Lower lobe of right lung (tissue), 2 donors: ENCODE measurements around the gene SLC43A3. TPM values are rescaled to one million over a fixed set of nuclear protein-coding genes. Genes with fewer than 3 reads are reported as not detected.

Source experiments
- ATAC-seq, 2 donors: fragments of 200-7000 bp; cut with Tn5 transposase; one replicate each; pipeline ENCODE4 v1.9.1; 2020 to 2022; ENCODE audit warnings: mild to moderate bottlenecking in 2 of 2, moderate library complexity in 2 of 2
- DNase-seq: peaks from one replicate; pipeline ENCODE4 v3.0.0-alpha.2; 2020
- H3K27ac ChIP-seq: fragments of 200-600 bp; one replicate; pipeline ENCODE4 v1.8.0; 2022
- H3K27me3 ChIP-seq: fragments of 200-600 bp; one replicate; pipeline ENCODE4 v1.8.0; 2022; ENCODE audit warnings: low read depth
- H3K36me3 ChIP-seq: fragments of 200-600 bp; one replicate; pipeline ENCODE4 v1.8.0; 2022; ENCODE audit warnings: mild to moderate bottlenecking
- H3K4me1 ChIP-seq: fragments of 200-600 bp; one replicate; pipeline ENCODE4 v1.8.0; 2022
- H3K4me3 ChIP-seq: fragments of 200-600 bp; one replicate; pipeline ENCODE4 v1.8.0; 2022; ENCODE audit warnings: mild to moderate bottlenecking
- H3K9me3 ChIP-seq: fragments of 200-600 bp; one replicate; pipeline ENCODE4 v1.8.0; 2022
- CTCF ChIP-seq: fragments of 200-600 bp; IDR thresholded peaks from one replicate; pipeline ENCODE4 v1.8.0; 2022; ENCODE audit warnings: antibody characterized with exemption, mild to moderate bottlenecking
- intact Hi-C: fragments of 100-400 bp; cut with DNase I; formaldehyde crosslinking; loops from one replicate; pipeline ENCODE4 v1.11.0; 2022
- total RNA-seq: library from RNA; stranded (reverse); fragmentation: NEBNext Ultra II Directional; extraction: Animal tissue kit (Norgen Biotek cat#: 25700); gene quantifications from one replicate; pipeline ENCODE4 v1.2.1, GENCODE V29; 2021
- donor health status: DM: no; HTN: yes; CAD: no; lungs with severe emphysema.

The SLC43A3 gene
- total RNA-seq, 1 donor from 2014 or later: 102 TPM

GRCh38 chr11:57391111-57391510 lies 35.8 kb downstream of the SLC43A3 start:
- Histone ChIP-seq H3K27me3 (no peaks in the 10 kb centered on the region), H3K36me3 (no peaks in the 10 kb centered on the region), H3K9me3 (no peaks in the 10 kb centered on the region), H3K4me1 (no peaks in the 10 kb centered on the region), H3K4me3 (no peak overlapping the region), H3K27ac (no peak overlapping the region)
- intact Hi-C loops: no loop called here
- ATAC-seq (no peak), DNase-seq (no peak)
- no peak for TF ChIP-seq CTCF

GRCh38 chr11:57390535-57390934 lies 36.4 kb downstream of the SLC43A3 start, which contains the start of gene PRG2:
Gene PRG2, minus strand, starts transcription at chr11:57390650. Its CDS starts 706 bp downstream, at chr11:57389944.
- no peak for TF ChIP-seq CTCF
- Histone ChIP-seq H3K4me3 (no peak within 1 kb of the TSS), H3K9me3 (no peaks in the 10 kb centered on the region), H3K36me3 (no peaks in the 10 kb centered on the region), H3K4me1 (no peaks in the 10 kb centered on the region), H3K27ac (no peak within 1 kb of the TSS), H3K27me3 (no peaks in the 10 kb centered on the region)
- ATAC-seq (no peak), DNase-seq (no peak)
- intact Hi-C loops: no loop called here

GRCh38 chr11:57387289-57388030 lies 39.5 kb downstream of the SLC43A3 start:
- H3K27me3 ChIP-seq: no peaks in the 10 kb centered on the region
- H3K36me3 ChIP-seq: no peaks in the 10 kb centered on the region
- no peaks in the 10 kb centered on the region for H3K9me3 ChIP-seq
- no peak overlapping the region for H3K27ac ChIP-seq
- TF ChIP-seq CTCF: no peak
- no peak overlapping the region for H3K4me3 ChIP-seq
- H3K4me1 ChIP-seq: no peaks in the 10 kb centered on the region
- intact Hi-C loops: no loop called here
- DNase-seq: no peak
- no peak for ATAC-seq

- Histone ChIP-seq H3K4me1 (no peaks in the 10 kb centered on the region), H3K27me3 (no peaks in the 10 kb centered on the region), H3K36me3 (no peaks in the 10 kb centered on the region), H3K9me3 (no peaks in the 10 kb centered on the region), H3K27ac (no peak overlapping the region), H3K4me3 (no peak overlapping the region)
- no peak for TF ChIP-seq CTCF
- ATAC-seq: no peak
- intact Hi-C loops: no loop called here
- no peak for DNase-seq
Measured at GRCh38 chr11:57386178-57386940, 40.6 kb downstream of the SLC43A3 start.

GRCh38 chr11:57380975-57381374 lies 45.9 kb downstream of the SLC43A3 start, which contains the start of gene PRG3:
Gene PRG3, minus strand, starts transcription at chr11:57381150. Its CDS starts 442 bp downstream, at chr11:57380708.
- TF ChIP-seq CTCF: no peak
- H3K27ac ChIP-seq: no peak within 1 kb of the TSS
- intact Hi-C loops: no loop called here
- no peaks in the 10 kb centered on the region for H3K4me1 ChIP-seq
- ATAC-seq: no peak
- DNase-seq: no peak
- no peaks in the 10 kb centered on the region for H3K9me3 ChIP-seq
- no peaks in the 10 kb centered on the region for H3K36me3 ChIP-seq
- no peak within 1 kb of the TSS for H3K4me3 ChIP-seq
- H3K27me3 ChIP-seq: no peaks in the 10 kb centered on the region
